ENCODE results near the gene TTC39C.

TTC39C gene

GRCh38 chr18:24089515-24090337 lies 75.2 kb downstream of the TTC39C start:
- no peak for TF ChIP-seq CTCF (IDR thresholded peaks at IDR 0.05; ENCODE audit: control insufficient read depth, insufficient read depth, low read depth, low read length, missing control alignments)
- no peak overlapping the region for H3K4me3 ChIP-seq (ENCODE audit: control insufficient read depth, low read depth, low read length)
- no peak for DNase-seq (ENCODE audit: low read depth)

GRCh38 chr18:24090876-24091275 lies 76.3 kb downstream of the TTC39C start:
- H3K4me3 ChIP-seq (ENCODE audit: control insufficient read depth, low read depth, low read length), result no peak overlapping the region
- DNase-seq (ENCODE audit: low read depth), result no peak
- TF ChIP-seq CTCF (IDR thresholded peaks at IDR 0.05; ENCODE audit: control insufficient read depth, insufficient read depth, low read depth, low read length, missing control alignments), result no peak

GRCh38 chr18:24094561-24094960 lies 80.0 kb downstream of the TTC39C start:
- no peak for TF ChIP-seq CTCF (IDR thresholded peaks at IDR 0.05; ENCODE audit: control insufficient read depth, insufficient read depth, low read depth, low read length, missing control alignments)
- H3K4me3 ChIP-seq (ENCODE audit: control insufficient read depth, low read depth, low read length), result no peak overlapping the region
- DNase-seq (ENCODE audit: low read depth), result no peak

- H3K4me3 ChIP-seq (ENCODE audit: control insufficient read depth, low read depth, low read length), result no peak overlapping the region
- no peak for DNase-seq (ENCODE audit: low read depth)
- no peak for TF ChIP-seq CTCF (IDR thresholded peaks at IDR 0.05; ENCODE audit: control insufficient read depth, insufficient read depth, low read depth, low read length, missing control alignments)
Observed at GRCh38 chr18:24095976-24096375, 81.4 kb downstream of the TTC39C start.

- no peak for TF ChIP-seq CTCF (IDR thresholded peaks at IDR 0.05; ENCODE audit: control insufficient read depth, insufficient read depth, low read depth, low read length, missing control alignments)
- no peak for DNase-seq (ENCODE audit: low read depth)
- no peak overlapping the region for H3K4me3 ChIP-seq (ENCODE audit: control insufficient read depth, low read depth, low read length)
Observed at GRCh38 chr18:24103320-24104021, 88.9 kb downstream of the TTC39C start.

DNA sequence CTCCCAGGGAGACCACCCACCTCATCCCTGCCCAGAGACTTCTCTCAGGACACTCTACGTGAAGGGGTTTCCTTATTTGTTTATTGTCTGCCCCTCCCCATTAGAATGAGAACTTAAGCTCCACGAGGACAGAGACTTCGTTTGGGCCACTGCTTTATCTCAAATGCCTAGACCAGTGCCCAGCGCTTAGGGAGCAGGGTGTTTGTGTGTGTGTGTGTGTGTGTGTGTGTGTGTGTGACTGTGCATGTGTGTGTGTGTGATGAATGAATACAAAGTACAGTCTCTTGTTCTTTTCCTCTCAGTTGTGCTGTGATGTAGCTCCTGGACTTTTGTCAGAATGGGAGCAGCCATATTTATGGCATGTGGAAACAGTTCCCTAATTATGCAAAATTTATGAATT lies 89.9 kb downstream of the TTC39C start:
- no peak overlapping the region for H3K4me3 ChIP-seq (ENCODE audit: control insufficient read depth, low read depth, low read length)
- no peak for TF ChIP-seq CTCF (IDR thresholded peaks at IDR 0.05; ENCODE audit: control insufficient read depth, insufficient read depth, low read depth, low read length, missing control alignments)
- no peak for DNase-seq (ENCODE audit: low read depth)
